ENCODE data around the gene UQCC3.

- TF ChIP-seq, protein P1, sequence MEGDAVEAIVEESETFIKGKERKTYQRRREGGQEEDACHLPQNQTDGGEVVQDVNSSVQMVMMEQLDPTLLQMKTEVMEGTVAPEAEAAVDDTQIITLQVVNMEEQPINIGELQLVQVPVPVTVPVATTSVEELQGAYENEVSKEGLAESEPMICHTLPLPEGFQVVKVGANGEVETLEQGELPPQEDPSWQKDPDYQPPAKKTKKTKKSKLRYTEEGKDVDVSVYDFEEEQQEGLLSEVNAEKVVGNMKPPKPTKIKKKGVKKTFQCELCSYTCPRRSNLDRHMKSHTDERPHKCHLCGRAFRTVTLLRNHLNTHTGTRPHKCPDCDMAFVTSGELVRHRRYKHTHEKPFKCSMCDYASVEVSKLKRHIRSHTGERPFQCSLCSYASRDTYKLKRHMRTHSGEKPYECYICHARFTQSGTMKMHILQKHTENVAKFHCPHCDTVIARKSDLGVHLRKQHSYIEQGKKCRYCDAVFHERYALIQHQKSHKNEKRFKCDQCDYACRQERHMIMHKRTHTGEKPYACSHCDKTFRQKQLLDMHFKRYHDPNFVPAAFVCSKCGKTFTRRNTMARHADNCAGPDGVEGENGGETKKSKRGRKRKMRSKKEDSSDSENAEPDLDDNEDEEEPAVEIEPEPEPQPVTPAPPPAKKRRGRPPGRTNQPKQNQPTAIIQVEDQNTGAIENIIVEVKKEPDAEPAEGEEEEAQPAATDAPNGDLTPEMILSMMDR (IDR thresholded peaks at IDR 0.05), result no peak
- TF ChIP-seq POLR2A (IDR thresholded peaks at IDR 0.05), result no peak
These were observed 6.9 kb upstream of the UQCC3 start for GRCh38 chr11:62664405-62665074.

All from testis (tissue), 2 donors.